GM19025 (cell line): Measurements from ENCODE around the gene DBI.
A peak's percentile ranks its signal among the peaks of the same experiment; 100 is the strongest.
"Not testable (repeated sequence)": the region's sequence is repeated elsewhere in the genome, so short reads cannot be mapped to it uniquely, and the experiment has no call there.

Source experiments
- ATAC-seq: cut with Tn5 transposase; IDR thresholded peaks from one replicate; pipeline ENCODE4 v1.9.1; 2021; ENCODE audit warnings: mild to moderate bottlenecking, low read depth, moderate library complexity; ENCODE audit not compliant: unreplicated experiment

Gene DBI

DNA sequence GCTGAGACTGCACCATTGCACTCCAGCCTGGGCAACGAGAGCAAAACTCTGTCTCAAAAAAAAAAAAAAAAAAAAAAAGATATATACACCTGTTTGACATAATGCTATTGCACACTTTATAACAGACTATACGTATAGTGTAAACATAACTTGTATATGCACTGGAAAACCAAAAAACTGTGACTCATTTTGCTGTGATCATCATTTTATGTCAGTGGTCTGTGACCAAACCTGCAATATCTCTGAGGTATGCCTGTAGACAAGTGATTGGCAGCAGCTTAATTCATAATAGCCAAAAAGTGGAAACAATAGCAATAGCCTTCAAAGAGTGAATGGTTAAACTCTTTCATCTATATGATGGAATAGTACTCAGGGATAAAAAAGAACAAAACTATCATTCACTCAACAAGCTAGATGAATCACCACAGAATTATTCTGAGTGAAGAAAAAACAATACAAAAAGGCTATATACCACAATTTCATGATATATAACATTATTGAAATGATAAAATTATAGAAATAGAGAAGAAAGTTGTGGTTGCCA, 6.3 kb upstream of the DBI start:
- ATAC-seq = no peak

DNA sequence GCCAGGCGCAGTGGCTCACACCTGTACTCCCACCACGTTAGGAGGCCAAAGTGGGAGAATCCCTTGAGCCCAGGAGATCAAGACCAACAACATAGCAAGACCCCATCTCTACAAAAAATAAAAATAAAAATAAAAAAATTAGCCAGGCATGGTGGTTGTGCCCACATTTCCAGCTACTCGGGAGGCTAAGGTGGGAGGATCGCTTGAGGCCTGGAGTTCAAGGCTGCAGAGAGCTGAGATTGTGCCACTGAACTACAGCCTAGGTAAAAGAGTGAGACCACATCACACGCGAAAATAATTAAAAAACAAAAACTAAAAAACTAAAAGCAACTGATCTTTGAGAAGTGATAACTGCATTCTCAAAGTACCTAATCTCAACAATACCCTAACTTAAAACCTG, 2.0 kb upstream of the DBI start:
- ATAC-seq = no peak

DNA sequence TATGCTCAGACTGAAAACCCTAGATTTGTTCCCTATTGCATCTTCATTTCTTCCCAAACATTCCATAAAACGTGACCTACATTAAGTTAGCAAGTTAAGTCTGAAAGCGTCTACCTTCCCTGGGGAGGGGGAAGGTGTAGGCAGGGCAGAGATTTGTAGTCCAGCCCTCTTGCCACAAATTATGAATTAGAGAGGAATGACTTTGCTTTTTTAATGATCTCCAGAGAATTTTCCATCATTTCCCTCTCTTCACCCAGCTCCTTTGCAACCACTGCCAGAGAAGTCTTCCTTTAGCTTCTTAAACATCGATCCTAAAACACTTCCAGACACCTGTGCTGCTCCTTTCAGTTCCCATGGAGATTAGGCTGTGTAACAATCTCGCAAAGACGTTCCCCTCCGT, 1.3 kb upstream of the DBI start:
- no peak for ATAC-seq

DNA sequence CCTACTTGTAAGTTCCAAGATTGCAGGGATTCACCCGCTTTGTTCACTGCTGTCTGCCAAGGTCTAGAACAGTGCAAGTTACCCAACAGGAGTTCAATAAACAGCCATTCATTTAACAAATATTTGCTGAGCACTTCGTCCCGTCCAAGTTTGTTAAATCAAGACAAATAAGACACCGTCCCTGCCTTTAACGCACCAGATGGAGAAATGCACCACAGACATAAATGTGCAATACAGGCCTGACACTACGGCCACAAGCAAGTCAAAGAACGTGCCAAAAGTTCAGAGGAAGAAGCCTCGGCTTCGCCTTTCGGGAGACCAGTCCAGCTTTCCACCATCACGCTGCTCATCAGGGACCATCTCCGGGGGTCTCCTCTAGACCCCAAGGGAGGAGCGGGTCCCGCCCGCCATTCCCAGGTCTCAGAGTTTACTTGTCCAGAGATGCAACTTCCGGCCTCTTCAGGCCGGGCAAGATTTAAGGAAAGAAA, 572 bp upstream of the DBI start:
- ATAC-seq = no peak

DNA sequence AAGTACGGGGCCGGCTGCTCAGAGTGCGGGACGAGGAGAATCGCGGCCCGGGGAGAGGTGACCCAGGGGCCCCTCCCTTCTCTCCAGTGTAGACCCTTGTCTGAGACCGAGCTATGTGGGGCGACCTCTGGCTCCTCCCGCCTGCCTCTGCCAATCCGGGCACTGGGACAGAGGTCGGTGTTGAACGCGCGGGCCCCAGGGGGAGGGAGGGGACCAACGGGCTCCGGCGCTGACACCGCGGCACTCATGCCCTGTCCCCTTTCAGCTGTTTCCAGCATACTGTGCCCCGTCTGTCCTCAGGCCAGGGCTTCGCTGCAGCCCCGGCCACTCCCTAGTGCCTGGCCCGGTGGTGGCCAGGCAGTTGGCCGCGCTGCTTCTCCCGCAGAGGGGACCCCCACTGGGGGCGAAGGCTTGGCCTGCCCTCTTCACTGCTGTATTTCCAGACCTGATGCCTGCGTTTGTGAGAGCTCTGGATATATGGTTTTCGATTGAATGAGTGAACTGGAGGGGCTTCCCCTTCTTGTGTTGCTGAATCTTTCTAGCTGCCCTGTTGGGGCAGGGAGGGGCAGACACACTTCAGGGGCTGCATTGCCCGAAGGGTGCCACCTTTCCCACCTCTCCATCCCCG, 809 bp downstream of the DBI start:
- ATAC-seq = peak; percentile 23

DNA sequence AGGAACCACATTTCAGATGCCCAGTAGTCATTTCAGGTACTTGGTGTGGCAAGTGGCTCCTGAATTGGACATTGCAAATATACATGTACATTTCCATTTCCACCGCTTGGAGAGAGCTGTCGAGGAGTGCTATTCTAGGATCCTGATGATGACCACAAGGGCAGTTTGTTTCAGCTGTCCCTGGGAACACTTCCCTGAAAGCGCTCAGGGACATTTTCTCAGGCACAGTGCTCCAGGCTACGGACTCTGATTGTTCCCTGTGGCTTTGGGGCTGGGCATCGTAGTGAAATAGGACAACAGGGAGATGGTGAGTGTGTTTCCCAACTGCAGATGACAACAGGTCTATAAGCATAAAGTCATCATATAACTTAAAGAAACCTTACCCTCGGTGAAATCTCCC, 3.1 kb downstream of the DBI start:
- no peak for ATAC-seq

DNA sequence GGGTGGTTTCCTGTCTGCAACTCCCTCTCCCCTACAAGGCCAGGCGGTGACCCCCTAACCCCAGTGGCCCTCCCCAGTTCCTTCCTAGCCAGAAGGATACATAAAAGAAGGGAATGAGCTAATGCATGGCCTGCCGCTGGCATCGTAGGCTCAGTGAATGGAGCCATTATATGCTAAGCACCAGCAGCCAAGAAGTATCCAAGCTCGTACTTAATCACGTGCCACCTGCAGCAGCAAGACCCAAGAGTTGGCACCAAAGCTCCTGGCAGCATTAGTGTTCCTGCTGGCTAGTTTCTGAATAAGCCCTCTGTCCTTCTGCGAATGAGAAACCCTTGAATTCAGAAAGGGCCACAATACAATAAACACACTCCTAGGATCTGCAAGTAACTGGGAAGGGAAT, 4.3 kb downstream of the DBI start:
- ATAC-seq = no peak

DNA sequence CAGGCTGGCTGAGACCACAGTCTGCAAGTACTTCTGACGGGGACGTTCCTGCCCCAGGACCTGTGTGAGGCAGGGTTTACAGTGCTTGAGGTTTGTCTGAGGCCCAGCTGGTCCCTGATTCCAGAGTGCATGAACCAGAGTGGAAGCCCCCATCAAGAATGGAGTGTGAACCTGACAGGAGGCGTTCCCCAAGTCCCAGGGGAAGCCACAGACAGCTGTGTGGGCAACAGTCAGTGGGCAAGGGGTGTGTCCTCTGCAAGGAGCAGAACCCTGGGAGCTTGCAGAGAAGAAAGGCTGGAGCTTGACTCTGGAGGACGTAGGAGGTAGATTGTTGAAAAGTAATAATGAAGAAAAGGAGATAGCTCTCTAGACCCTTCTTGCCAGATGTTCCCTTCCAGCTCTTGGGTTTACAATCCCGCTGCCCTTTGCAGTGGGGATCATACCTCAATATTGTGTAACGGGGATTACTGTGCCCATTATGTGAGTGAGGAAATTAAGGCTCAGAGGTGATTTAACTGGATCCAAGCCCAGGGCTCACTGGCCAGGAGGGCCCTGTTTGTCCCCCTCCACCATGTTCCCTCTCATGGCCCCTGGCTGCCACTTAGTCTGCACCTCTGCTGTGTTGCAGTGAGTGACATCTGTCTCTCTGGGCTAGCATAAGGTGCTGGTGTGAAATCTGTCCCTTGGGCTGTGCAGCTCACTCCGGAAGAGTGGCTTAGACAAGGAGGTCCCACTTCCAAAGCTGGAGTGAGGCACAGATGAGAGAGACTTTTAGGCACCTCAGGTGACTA, 6.2 kb downstream of the DBI start:
- no peak for ATAC-seq

DNA sequence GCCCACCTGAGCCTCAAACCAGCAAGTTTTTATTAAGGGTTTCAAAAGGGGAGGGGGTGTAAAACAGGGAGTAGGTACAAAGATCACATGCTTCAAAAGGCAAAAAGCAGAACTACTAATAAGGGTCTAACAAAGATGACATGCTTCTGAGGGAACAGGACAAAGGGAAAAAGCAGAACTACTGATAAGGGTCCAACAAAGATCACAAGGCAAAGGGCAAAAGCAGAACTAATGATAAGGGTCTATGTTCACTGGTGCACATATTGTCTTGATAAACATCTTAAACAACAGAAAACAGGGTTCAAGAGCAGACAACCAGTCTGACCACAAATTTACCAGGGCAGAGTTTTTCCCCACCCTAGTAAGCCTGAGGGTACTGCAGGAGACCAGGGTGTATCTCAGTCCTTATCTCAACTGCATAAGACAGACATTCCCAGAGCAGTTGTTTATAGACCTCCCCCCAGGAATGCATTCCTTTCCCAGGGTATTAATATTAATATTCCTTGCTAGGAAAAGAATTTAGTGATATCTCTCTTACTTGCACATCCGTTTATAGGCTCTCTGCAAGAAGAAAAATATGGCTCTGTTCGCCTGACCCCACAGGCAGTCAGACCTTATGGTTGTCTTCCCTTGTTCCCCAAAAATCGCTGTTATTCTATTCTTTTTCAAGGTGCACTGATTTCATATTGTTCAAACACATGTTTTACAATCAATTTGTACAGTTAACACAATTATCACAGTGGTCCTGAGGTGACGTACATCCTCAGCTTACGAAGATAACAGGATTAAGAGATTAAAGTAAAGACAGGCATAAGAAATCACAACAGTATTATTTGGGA, 7.3 kb downstream of the DBI start:
- ATAC-seq = not testable (repeated sequence)

DNA sequence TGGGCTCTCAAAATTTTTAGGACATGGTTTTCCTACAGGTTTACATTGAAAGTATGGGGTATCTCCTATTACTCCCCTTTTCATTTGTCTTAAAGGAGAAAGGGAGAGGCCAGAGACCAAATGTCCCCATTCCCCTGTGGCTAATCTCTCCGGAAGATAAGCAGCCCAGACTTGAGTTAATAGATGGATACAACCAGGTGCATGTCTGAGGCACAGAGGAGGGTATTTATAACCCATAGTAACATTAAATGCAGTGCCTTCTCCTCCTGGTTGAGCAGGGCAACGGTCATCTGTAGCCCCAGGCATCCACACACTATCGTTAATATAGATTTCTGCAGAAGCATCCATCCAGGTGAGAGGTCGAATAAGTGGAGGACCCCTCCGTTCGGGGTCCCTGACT, 9.6 kb downstream of the DBI start:
- ATAC-seq = not testable (repeated sequence)

DNA sequence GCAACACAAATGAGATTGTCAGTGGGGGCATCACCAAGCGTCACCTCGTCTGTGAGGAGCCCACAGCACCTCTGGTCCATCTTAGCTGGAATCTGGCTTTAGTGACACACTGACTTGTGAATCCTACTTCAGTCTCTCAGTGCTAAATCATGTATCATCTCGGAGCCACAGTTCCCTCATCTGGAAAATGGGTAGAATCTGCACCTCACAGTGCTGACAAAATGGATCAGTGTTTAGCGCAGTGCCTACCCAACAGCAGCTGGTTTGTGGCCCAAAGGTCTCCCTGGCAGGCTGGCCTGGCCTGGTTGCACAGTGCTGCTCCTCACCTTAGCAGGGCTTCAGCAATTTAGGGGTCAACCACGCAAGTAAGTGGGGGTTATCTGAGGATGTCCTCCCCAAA, 10.0 kb downstream of the DBI start:
- no peak for ATAC-seq

DNA sequence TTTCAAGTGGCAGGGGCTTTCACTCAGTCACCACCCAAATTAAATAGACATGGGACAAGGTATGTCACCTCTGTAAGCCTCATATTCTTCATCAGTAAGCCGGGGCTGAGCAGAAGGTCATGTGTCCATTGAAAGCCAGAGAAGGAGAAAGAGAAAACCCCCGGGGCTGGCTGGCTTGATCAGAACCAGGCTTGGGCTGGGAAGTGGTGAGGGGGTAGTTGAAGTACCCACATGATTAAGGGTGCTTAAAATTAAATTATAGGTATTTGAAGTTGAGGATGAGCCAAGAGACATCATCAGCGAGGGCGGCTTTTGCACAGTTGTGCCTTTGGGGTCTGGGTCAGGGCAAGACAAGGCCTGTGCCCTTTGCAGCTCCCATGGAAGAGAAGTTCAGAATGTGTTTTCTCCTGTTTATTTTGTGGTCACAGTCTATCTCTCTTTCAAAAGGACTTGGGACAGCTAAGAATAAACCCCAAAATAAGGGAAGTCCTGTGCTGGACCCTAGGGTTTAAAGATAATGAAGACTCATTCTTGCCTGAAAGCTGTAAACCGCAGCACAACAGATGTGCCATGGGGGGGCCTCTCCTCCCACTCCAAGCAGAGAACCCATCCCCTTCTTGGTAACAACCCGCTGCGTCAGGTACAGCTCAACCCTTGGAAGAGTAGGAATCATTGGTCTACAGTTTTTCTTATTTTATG, 10.7 kb downstream of the DBI start:
- ATAC-seq = no peak

DNA sequence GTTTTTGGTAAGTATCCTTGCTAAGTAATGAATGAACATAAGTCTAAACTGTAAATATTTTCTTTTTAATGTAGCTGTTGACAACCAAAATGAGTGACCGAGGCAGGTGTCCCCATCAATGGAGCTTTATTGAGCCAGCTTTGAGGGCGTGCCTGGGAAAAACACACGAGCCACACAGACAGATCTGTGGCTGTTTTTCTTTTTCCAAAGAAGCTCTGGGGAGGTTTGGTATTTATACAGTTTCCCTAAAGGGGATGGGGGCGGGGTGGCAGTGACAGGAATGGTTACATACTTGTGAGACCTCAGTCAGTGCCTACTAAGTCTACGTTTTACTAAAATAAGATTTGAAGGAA, 11.2 kb downstream of the DBI start:
- no peak for ATAC-seq

DNA sequence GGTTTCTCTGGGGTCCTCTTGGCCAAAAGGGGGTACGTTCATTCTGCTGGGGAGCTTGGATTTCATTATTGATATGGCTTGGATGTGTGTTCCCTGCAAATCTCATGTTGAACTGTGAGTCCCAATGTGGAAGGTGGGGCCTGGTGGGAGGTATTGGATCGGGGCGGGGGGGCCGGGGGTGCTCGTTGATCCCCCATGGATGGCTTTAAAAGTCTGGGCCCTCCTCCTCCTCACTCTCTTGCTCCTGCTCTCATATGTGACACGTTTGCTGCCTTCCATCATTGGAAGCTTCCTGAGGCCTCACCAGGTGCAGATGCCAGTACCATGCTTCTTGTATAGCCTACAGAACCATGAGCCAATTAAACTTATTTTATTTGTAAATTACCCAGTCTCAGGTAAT, 11.8 kb downstream of the DBI start:
- ATAC-seq = no peak

DNA sequence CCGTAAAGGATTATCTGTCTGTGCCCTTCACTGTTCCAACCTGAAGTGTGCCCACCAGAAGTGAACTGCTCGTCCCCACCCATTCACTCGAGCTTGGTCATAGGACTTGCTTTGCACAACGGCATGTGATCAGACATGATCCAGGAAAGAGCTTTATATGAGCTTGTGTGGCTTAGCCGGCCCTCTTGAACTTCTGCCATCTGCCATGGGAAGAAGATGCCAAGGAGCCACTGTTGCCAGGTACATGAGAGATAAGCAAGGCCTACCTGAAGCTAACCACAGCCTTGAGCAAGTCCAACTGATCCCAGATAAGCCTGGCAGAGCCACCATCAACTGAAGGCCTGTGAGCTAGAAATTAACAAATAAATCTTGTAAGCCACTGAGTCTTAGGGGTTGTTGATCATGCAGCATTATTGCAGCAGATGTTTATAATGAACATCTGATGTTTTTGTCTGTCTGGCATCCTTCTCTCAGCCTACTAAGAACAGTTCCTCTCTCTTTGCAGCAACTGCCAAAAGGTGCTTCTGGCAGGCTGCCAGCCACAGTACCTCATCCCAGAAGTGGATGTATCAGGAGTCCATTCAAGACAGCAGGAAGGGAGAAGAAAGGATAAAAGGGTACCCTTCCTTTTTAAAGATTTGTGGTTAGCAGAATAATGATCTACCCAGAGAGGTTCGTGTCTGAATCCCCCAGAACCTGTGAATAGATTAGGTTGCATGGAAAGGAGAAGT, 16.8 kb downstream of the DBI start:
- ATAC-seq = no peak

DNA sequence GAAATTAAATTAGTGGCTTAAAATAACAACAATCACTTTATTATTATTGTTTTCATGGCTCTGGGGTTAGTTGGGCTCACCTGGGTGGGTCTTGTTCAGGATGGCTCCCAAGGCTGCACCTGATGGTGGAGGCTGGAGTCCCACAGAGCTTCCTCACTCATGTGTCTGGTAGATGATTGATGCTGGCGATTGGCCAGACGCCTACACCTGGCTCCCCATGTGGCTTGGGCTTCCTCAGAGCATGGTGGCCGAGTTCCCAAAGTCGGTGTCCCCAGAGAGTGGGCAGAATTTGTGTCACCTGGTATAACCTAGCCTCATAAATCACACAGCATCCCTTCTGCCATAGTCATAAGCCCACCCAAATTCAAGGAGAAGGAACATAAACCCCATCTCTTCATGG, 18.2 kb downstream of the DBI start:
- no peak for ATAC-seq

DNA sequence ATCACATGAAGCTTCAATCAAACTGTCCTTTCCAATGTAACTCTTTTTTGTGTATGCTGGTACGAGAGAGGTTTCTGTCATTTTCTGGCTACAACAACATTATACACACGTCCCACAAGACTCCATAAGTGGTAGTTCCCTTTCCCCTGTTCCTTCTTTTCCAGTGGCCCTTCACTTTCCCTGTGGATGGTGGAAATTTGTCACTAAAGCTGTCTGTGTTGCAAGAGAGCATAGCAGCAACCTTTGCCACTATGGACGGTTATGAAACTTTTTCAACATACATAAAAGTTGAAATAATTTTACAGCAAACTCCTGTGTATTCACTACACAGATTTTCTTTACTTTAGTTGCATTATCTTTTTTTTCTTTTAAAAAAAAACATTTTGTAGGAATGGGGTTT, 18.7 kb downstream of the DBI start:
- no peak for ATAC-seq

DNA sequence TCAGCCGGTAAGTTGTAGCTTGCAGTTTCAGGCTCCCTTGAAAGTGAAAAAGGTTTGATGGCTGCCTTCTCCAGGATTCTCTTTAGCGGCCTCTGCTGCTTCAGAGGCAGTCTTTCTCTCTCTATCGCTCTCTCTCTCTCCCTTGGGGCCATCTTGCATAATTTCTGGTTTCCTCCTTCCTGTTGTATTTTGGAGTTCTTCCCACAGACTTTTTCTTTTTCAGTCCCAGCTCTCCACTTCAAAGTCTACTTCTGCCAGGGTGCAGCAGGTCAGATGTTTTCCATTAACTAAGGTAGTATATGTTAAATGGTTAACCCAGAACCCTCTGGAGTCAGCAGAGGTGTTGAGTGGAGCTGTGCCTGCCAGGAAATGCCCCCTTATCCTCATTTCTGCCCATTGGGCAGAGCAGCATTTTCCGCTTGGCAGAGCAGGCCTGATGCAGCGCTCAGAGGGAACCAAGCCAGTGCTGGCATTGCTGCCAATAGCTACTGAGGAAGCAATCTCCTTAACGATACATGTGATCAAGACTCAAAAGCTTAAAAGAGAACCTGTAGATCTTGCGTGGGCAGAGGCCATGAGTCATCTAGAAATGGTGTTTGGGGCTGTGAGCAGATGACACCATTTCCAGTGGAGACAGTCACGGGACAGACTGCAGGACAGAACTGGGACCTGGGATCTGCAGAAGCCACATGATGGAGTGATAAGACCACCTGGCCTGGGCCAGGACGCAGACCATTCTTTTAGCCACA, 20.8 kb downstream of the DBI start:
- peak; percentile 79 for ATAC-seq

DNA sequence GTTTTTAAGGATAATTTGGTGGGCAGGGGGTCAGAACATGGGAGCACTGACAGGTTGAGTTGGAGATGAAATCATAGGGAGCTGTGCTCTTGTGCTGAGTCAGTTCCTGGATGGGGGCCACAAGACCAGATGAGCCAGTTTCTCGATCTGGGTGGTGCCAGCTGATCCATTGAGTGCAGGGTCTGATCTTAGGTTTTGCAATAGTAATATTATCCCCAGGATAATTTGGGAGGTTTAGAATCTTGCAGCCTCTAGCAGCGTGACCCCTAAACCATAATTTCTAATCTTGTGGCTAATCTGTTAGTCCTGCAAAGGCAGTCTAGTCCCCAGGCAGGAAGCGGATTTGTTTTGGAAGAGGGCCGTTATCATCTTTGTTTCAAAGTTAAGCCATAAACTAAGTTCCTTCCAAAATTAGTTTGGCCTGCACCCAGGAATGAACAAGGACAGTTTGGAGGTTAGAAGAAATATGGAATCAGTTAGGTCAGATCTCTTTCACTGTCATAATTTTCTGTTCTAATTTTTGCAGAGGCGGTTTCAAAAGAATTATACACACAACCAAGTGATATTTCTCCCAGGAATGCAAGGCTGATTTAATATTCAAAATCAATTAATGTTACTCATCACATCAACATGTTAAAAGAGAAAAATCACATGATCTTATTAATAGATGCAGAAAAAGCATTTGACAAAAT, 23.0 kb downstream of the DBI start:
- ATAC-seq = no peak
